Kidney epithelial cell (primary cell): ENCODE results near the gene MPZ. TPM values are rescaled to one million over a fixed set of nuclear protein-coding genes. Genes with fewer than 3 reads are reported as not detected.
"Not testable (repeated sequence)": the region's sequence is repeated elsewhere in the genome, so short reads cannot be mapped to it uniquely, and the experiment has no call there.

Experiments
- DNase-seq: peaks from one replicate; pipeline ENCODE4 v3.0.0-alpha.2; 2010; ENCODE audit warnings: low read depth
- H3K27me3 ChIP-seq: 2 replicates; pipeline ENCODE4 v1.6.0; 2011; ENCODE audit warnings: low read length; ENCODE audit not compliant: control insufficient read depth, insufficient read depth
- H3K36me3 ChIP-seq: 2 replicates; pipeline ENCODE4 v1.5.1; 2011; ENCODE audit warnings: low read length; ENCODE audit not compliant: control insufficient read depth, insufficient read depth
- H3K4me3 ChIP-seq: 2 replicates; pipeline ENCODE4 v1.5.1; 2011; ENCODE audit warnings: low read depth, mild to moderate bottlenecking, control low read depth, low read length
- CTCF ChIP-seq: IDR thresholded peaks from 2 replicates; pipeline ENCODE4 v1.5.1; 2011; ENCODE audit warnings: mild to moderate bottlenecking, moderate library complexity, low read length, control low read depth, inconsistent platforms; ENCODE audit not compliant: insufficient read depth, poor library complexity, severe bottlenecking
- total RNA-seq: library from RNA; depleted of rRNA; stranded (reverse); fragments of >200 nt; gene quantifications from 2 replicates; pipeline ENCODE4 v1.2.3, GENCODE V29; 2015

Gene MPZ
- total RNA-seq, 1 donor from 2014 or later = 0.54 TPM

- Histone ChIP-seq H3K36me3 (peaks cover 1% of the 10 kb centered on the region), H3K4me3 (no peak overlapping the region), H3K27me3 (no peaks in the 10 kb centered on the region)
- no peak for TF ChIP-seq CTCF
- DNase-seq = no peak
Observed at GRCh38 chr1:161342177-161342576, 32.4 kb upstream of the MPZ start.

- no peak for TF ChIP-seq CTCF
Observed at GRCh38 chr1:161335796-161336195, 26.0 kb upstream of the MPZ start.

GRCh38 chr1:161333166-161333565 lies 23.4 kb upstream of the MPZ start:
- no peaks in the 10 kb centered on the region for H3K27me3 ChIP-seq
- no peak for DNase-seq
- no peaks in the 10 kb centered on the region for H3K36me3 ChIP-seq
- H3K4me3 ChIP-seq = no peak overlapping the region
- no peak for TF ChIP-seq CTCF

More at GRCh38 chr1:161335796-161336195, 26.0 kb upstream of the MPZ start:
- H3K27me3 ChIP-seq = no peaks in the 10 kb centered on the region
- no peak overlapping the region for H3K4me3 ChIP-seq
- DNase-seq = no peak
- peaks cover 1% of the 10 kb centered on the region for H3K36me3 ChIP-seq

GRCh38 chr1:161330346-161330745 lies 20.6 kb upstream of the MPZ start:
- no peak overlapping the region for H3K4me3 ChIP-seq
- peaks cover 2% of the 10 kb centered on the region for H3K36me3 ChIP-seq
- no peaks in the 10 kb centered on the region for H3K27me3 ChIP-seq
- DNase-seq = no peak
- no peak for TF ChIP-seq CTCF

- Histone ChIP-seq H3K27me3 (no peaks in the 10 kb centered on the region), H3K36me3 (peaks cover 2% of the 10 kb centered on the region), H3K4me3 (no peak overlapping the region)
- DNase-seq = no peak
- TF ChIP-seq CTCF = no peak
Observed at GRCh38 chr1:161324020-161324419, 14.3 kb upstream of the MPZ start.

GRCh38 chr1:161315841-161316674 lies 6.3 kb upstream of the MPZ start:
- H3K4me3 ChIP-seq, H3K27me3 ChIP-seq, DNase-seq, H3K36me3 ChIP-seq: not testable (repeated sequence)
